Prostate gland (tissue), 2 donors: Measurements from ENCODE around the gene GPR137.

Experiments
- CTCF ChIP-seq, 4 experiments: fragments of 200-600 bp in 2 of 4; fragments of 450-650 bp in 2 of 4; sonication (generic) in 2 of 4; IDR thresholded peaks; 1 replicate in 3 of 4; 2 replicates in 1 of 4; pipeline ENCODE4 v1.5.1; 2016 to 2019; ENCODE audit warnings: antibody characterized with exemption in 4 of 4, mild to moderate bottlenecking in 2 of 4, moderate library complexity in 2 of 4
- POLR2AphosphoS5 ChIP-seq: sonication (generic); formaldehyde crosslinking; IDR thresholded peaks from one replicate; pipeline ENCODE4 v1.6.1; 2017; ENCODE audit warnings: antibody characterized with exemption

GRCh38 chr11:64337538-64338249 lies 52.0 kb downstream of the GPR137 start:
- TF ChIP-seq CTCF (IDR thresholded peaks at IDR 0.05) (no peak), POLR2AphosphoS5 (no peak)
